ENCODE results near the gene HSPB7.
A peak's percentile ranks its signal among the peaks of the same experiment; 100 is the strongest.

Gene HSPB7

DNA sequence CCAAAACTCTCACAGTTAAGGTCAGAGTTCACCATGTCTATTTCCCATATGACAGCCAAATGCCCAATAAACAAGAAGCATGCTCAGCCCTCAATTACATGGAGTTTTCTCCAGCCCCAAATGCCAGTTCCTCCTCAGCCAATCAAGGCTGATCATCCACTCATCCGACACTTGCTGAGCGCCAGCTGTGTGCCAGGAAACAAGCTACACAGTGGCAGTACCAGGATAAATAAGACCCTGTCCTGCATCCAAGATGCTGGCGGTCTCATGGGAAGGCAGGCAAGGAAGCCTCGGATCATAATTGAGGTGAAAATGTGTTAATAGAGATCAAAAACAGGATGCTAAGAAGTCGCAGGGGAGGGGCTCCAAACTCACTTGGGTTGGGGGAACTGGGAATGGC is 49.7 kb downstream of the HSPB7 start:
- H3K4me1 ChIP-seq (ENCODE audit: control insufficient read depth, insufficient read depth, low read length): peaks cover 35% of the 10 kb centered on the region
- H3K9me3 ChIP-seq (ENCODE audit: control insufficient read depth, low read length): peaks cover 4% of the 10 kb centered on the region
- DNase-seq (ENCODE audit: low read depth): no peak
- no peak overlapping the region for H3K9ac ChIP-seq (ENCODE audit: low read length)
- H3K4me3 ChIP-seq (ENCODE audit: low read length): no peak overlapping the region
- H3K27me3 ChIP-seq (replicated peaks; ENCODE audit: control insufficient read depth, insufficient read depth, low read length): no peaks in the 10 kb centered on the region
- peaks cover 28% of the 10 kb centered on the region for H3K36me3 ChIP-seq (ENCODE audit: control insufficient read depth, insufficient read depth, low read length, severe bottlenecking)

GRCh38 chr1:15966956-15967344 is 50.9 kb downstream of the HSPB7 start:
- Histone ChIP-seq H3K9ac (ENCODE audit: low read length) (no peak overlapping the region), H3K4me1 (ENCODE audit: control insufficient read depth, insufficient read depth, low read length) (peaks cover 41% of the 10 kb centered on the region), H3K36me3 (ENCODE audit: control insufficient read depth, insufficient read depth, low read length, severe bottlenecking) (peaks cover 19% of the 10 kb centered on the region), H3K27me3 (replicated peaks; ENCODE audit: control insufficient read depth, insufficient read depth, low read length) (no peaks in the 10 kb centered on the region), H3K4me3 (ENCODE audit: low read length) (no peak overlapping the region), H3K9me3 (ENCODE audit: control insufficient read depth, low read length) (peaks cover 4% of the 10 kb centered on the region)
- no peak for DNase-seq (ENCODE audit: low read depth)

DNA sequence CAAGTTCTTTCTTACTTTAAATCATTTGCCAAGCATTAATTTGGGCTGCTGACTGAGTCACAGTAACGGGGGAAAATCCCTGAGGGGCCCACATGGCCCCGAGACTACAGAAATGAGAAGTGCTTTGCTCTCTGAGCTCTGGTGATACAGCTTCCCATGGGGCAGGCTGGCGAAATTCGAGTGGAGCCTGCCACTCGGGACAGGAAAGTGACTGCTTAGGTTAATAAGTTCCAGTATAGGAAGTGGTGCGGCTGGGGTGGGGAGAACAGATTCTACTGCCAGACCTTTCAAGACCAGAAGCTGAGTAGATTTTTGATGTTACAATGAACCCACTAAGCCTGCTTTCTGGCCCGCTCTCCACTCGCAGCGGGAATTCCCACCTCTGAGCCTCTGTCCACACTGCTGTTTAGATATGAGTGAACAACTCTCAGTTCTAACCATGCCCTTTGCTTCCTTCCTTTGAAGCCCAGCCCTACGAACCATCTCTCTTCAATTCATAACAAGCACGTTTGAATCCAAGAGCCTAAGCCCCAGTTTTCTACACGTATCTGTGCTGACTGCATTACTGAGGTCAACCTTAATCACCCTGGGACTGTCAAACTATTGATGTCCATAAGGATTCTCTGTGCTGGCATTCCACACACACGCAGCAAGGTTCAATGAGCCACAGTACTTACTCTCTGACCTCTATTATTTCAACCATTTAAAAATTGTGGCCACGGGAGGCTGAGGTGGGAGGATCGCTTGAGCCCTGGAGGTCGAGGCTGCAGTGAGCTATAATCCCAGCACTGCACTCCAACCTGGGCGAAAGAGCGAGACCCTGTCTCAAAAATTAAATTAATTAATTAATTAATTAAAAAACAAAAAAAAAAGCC is 51.5 kb downstream of the HSPB7 start:
- peak; percentile 68 for DNase-seq (ENCODE audit: low read depth)
- Histone ChIP-seq H3K9me3 (ENCODE audit: control insufficient read depth, low read length) (peaks cover 4% of the 10 kb centered on the region), H3K27me3 (replicated peaks; ENCODE audit: control insufficient read depth, insufficient read depth, low read length) (no peaks in the 10 kb centered on the region), H3K4me1 (ENCODE audit: control insufficient read depth, insufficient read depth, low read length) (peaks cover 41% of the 10 kb centered on the region), H3K4me3 (ENCODE audit: low read length) (peak overlapping the region; percentile 63), H3K36me3 (ENCODE audit: control insufficient read depth, insufficient read depth, low read length, severe bottlenecking) (peaks cover 19% of the 10 kb centered on the region), H3K9ac (ENCODE audit: low read length) (peak overlapping the region; percentile 66)

DNA sequence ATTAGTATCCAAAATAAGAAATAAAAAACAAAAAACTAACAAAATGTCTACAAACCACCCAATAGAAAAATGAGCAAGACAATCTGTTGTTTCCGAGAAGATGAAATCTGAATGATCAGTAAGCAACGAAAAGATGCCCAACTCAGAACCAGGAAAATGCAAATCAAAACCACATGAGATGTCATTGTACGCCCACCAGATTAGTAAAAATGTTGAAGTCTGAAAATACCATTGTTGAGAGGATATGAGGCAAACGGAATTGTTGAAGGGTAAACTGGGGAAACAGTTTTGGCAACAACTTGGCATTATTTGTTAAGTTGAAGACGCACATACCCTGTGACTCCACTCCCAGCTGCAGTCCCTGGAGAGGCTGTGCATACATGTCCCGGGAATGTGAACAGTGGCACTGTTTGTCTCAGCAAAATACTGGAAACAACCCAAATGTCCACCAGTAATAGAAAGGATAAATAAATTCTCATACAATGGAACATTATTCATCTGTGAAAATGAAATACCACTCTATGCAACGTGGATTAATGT is 52.5 kb downstream of the HSPB7 start:
- DNase-seq (ENCODE audit: low read depth): peak; percentile 78
- peaks cover 41% of the 10 kb centered on the region for H3K4me1 ChIP-seq (ENCODE audit: control insufficient read depth, insufficient read depth, low read length)
- peaks cover 4% of the 10 kb centered on the region for H3K9me3 ChIP-seq (ENCODE audit: control insufficient read depth, low read length)
- H3K4me3 ChIP-seq (ENCODE audit: low read length): peak overlapping the region; percentile 63
- no peaks in the 10 kb centered on the region for H3K27me3 ChIP-seq (replicated peaks; ENCODE audit: control insufficient read depth, insufficient read depth, low read length)
- peaks cover 19% of the 10 kb centered on the region for H3K36me3 ChIP-seq (ENCODE audit: control insufficient read depth, insufficient read depth, low read length, severe bottlenecking)
- peak overlapping the region; percentile 66 for H3K9ac ChIP-seq (ENCODE audit: low read length)

Data from adipocyte (in vitro differentiated cells).